Parathyroid adenoma (tissue), 2 donors: ENCODE data around the gene SETD1B.

Source experiments
- H2AFZ ChIP-seq: fragments of 300-600 bp; sonication (generic); one replicate; pipeline ENCODE4 v1.7.0; 2017; ENCODE audit warnings: antibody characterized with exemption, mild to moderate bottlenecking
- H3K27ac ChIP-seq: fragments of 300-600 bp; sonication (generic); one replicate; pipeline ENCODE4 v1.7.0; 2017
- H3K27me3 ChIP-seq: fragments of 300-600 bp; sonication (generic); one replicate; pipeline ENCODE4 v1.7.0; 2017; ENCODE audit warnings: low read length; ENCODE audit not compliant: control insufficient read depth, insufficient read depth
- H3K36me3 ChIP-seq: fragments of 300-600 bp; sonication (generic); one replicate; pipeline ENCODE4 v1.7.0; 2017; ENCODE audit warnings: low read length; ENCODE audit not compliant: control insufficient read depth, insufficient read depth
- H3K4me1 ChIP-seq: fragments of 300-600 bp; sonication (generic); one replicate; pipeline ENCODE4 v1.7.0; 2017; ENCODE audit warnings: control low read depth
- H3K4me2 ChIP-seq: fragments of 300-600 bp; sonication (generic); one replicate; pipeline ENCODE4 v1.7.0; 2017; ENCODE audit warnings: low read length
- H3K4me3 ChIP-seq: fragments of 300-600 bp; sonication (generic); one replicate; pipeline ENCODE4 v1.7.0; 2017; ENCODE audit warnings: low read depth, low read length
- H3K79me2 ChIP-seq: fragments of 300-600 bp; sonication (generic); one replicate; pipeline ENCODE4 v1.7.0; 2017; ENCODE audit warnings: control low read depth
- H3K9ac ChIP-seq: fragments of 300-600 bp; sonication (generic); one replicate; pipeline ENCODE4 v1.7.0; 2017; ENCODE audit warnings: mild to moderate bottlenecking
- H3K9me3 ChIP-seq: fragments of 300-600 bp; sonication (generic); one replicate; pipeline ENCODE4 v1.7.0; 2017; ENCODE audit warnings: low read length; ENCODE audit not compliant: control insufficient read depth
- CTCF ChIP-seq: fragments of 300-600 bp; sonication (generic); IDR thresholded peaks from one replicate; pipeline ENCODE4 v1.7.0; 2017; ENCODE audit warnings: antibody characterized with exemption, mild to moderate bottlenecking
- donor health status: primary hyperparathyroidism.

The SETD1B gene

GRCh38 chr12:121764808-121765207 lies 39.0 kb upstream of the SETD1B start:
- no peaks in the 10 kb centered on the region for H3K27me3 ChIP-seq
- H3K4me1 ChIP-seq: no peaks in the 10 kb centered on the region
- H3K9me3 ChIP-seq: no peaks in the 10 kb centered on the region
- H3K36me3 ChIP-seq: no peaks in the 10 kb centered on the region
- no peak overlapping the region for H3K4me2 ChIP-seq
- no peaks in the 10 kb centered on the region for H3K79me2 ChIP-seq
- H2AFZ ChIP-seq: no peak overlapping the region
- H3K4me3 ChIP-seq: no peak overlapping the region
- H3K9ac ChIP-seq: no peak overlapping the region
- no peak overlapping the region for H3K27ac ChIP-seq
- no peak for TF ChIP-seq CTCF

GRCh38 chr12:121765573-121765972 lies 38.2 kb upstream of the SETD1B start:
- H3K9ac ChIP-seq: no peak overlapping the region
- H2AFZ ChIP-seq: no peak overlapping the region
- H3K27me3 ChIP-seq: no peaks in the 10 kb centered on the region
- no peaks in the 10 kb centered on the region for H3K9me3 ChIP-seq
- no peak overlapping the region for H3K4me3 ChIP-seq
- no peak overlapping the region for H3K27ac ChIP-seq
- no peak overlapping the region for H3K4me2 ChIP-seq
- no peaks in the 10 kb centered on the region for H3K4me1 ChIP-seq
- TF ChIP-seq CTCF: no peak
- H3K79me2 ChIP-seq: no peaks in the 10 kb centered on the region
- no peaks in the 10 kb centered on the region for H3K36me3 ChIP-seq

- no peak overlapping the region for H2AFZ ChIP-seq
- H3K9ac ChIP-seq: no peak overlapping the region
- no peak overlapping the region for H3K27ac ChIP-seq
- no peak overlapping the region for H3K4me2 ChIP-seq
- H3K4me1 ChIP-seq: no peaks in the 10 kb centered on the region
- H3K36me3 ChIP-seq: no peaks in the 10 kb centered on the region
- H3K27me3 ChIP-seq: no peaks in the 10 kb centered on the region
- H3K4me3 ChIP-seq: no peak overlapping the region
- no peaks in the 10 kb centered on the region for H3K79me2 ChIP-seq
- no peaks in the 10 kb centered on the region for H3K9me3 ChIP-seq
- no peak for TF ChIP-seq CTCF
Measured at GRCh38 chr12:121766290-121767039, 37.3 kb upstream of the SETD1B start.

GRCh38 chr12:121767525-121768016 lies 36.2 kb upstream of the SETD1B start:
- H3K9me3 ChIP-seq: no peaks in the 10 kb centered on the region
- H3K4me2 ChIP-seq: no peak overlapping the region
- no peak overlapping the region for H3K27ac ChIP-seq
- no peaks in the 10 kb centered on the region for H3K27me3 ChIP-seq
- H3K9ac ChIP-seq: no peak overlapping the region
- H3K4me1 ChIP-seq: no peaks in the 10 kb centered on the region
- H2AFZ ChIP-seq: no peak overlapping the region
- no peak for TF ChIP-seq CTCF
- H3K4me3 ChIP-seq: no peak overlapping the region
- no peaks in the 10 kb centered on the region for H3K36me3 ChIP-seq
- no peaks in the 10 kb centered on the region for H3K79me2 ChIP-seq

- Histone ChIP-seq H3K4me2 (no peak overlapping the region), H3K4me1 (no peaks in the 10 kb centered on the region), H3K27ac (no peak overlapping the region), H3K79me2 (no peaks in the 10 kb centered on the region), H2AFZ (no peak overlapping the region), H3K9ac (no peak overlapping the region), H3K4me3 (no peak overlapping the region), H3K9me3 (no peaks in the 10 kb centered on the region), H3K36me3 (no peaks in the 10 kb centered on the region), H3K27me3 (no peaks in the 10 kb centered on the region)
- TF ChIP-seq CTCF: no peak
Measured at GRCh38 chr12:121769297-121769830, 34.4 kb upstream of the SETD1B start.
